A549 (cell line): ENCODE results near the gene ACO2. TPM values are rescaled to one million over a fixed set of nuclear protein-coding genes. Genes with fewer than 3 reads are reported as not detected.

Experiments used
- ATAC-seq, 2 experiments: fragments of 200-7000 bp in 1 of 2; fragments of >200 bp in 1 of 2; cut with Nextera tagmentation in 1 of 2; cut with Tn5 transposase in 1 of 2; 3 replicates each; pipeline versions ENCODE4 v1.8.0 to v1.9.1; 2018 to 2020; ENCODE audit warnings: mild to moderate bottlenecking in 1 of 2, moderate library complexity in 1 of 2
- CTCF ChIA-PET: fragments of 300-600 bp; sonication (Branson Sonifier 250); formaldehyde crosslinking; extraction: SDS; loops from one replicate; lab custom pipeline; 2021; ENCODE audit warnings: antibody characterized with exemption, inconsistent platforms; lab: Yijun Ruan, JAX
- POLR2A ChIA-PET: fragments of 350-600 bp; formaldehyde crosslinking; extraction: SDS; loops from one replicate; lab custom pipeline; 2021; ENCODE audit warnings: antibody characterized with exemption, inconsistent platforms; lab: Yijun Ruan, JAX
- DNase-seq, 2 experiments: peaks; one replicate each; pipeline versions ENCODE4 v3.0.0 to v3.0.0-alpha.2; 2011 to 2016; ENCODE audit warnings: low read depth in 1 of 2, low spot score in 1 of 2
- FAIRE-seq: peaks from 2 replicates; lab custom pipeline; 2011; peaks lifted over from hg19 to GRCh38; lab: Jason Lieb, UNC
- H3K27ac ChIP-seq, 2 experiments: fragments of >200 bp; sonication (Bioruptor Twin); formaldehyde crosslinking; 3 replicates each; pipeline ENCODE4 v1.5.1; 2016 to 2017
- H3K4me1 ChIP-seq: fragments of >200 bp; sonication (Bioruptor Twin); formaldehyde crosslinking; 3 replicates; pipeline ENCODE4 v1.6.1; 2016
- H3K4me2 ChIP-seq: fragments of >200 bp; sonication (Bioruptor Twin); formaldehyde crosslinking; 3 replicates; pipeline ENCODE4 v1.6.1; 2016
- H3K4me3 ChIP-seq: fragments of >200 bp; sonication (Bioruptor Twin); formaldehyde crosslinking; 3 replicates; pipeline ENCODE4 v1.5.1; 2016
- H3K9me3 ChIP-seq: fragments of >200 bp; sonication (Bioruptor Twin); formaldehyde crosslinking; 3 replicates; pipeline ENCODE4 v1.6.1; 2016
- CHD4 ChIP-seq: fragments of 200-600 bp; sonication (generic); IDR thresholded peaks from 2 replicates; pipeline ENCODE4 v1.6.1; 2016; ENCODE audit warnings: antibody characterized with exemption, mild to moderate bottlenecking, borderline replicate concordance
- EHF ChIP-seq: fragments of 250-450 bp; sonication (Bioruptor Pico); IDR thresholded peaks from 2 replicates; pipeline ENCODE4 v1.5.0; 2020; ENCODE audit warnings: mild to moderate bottlenecking
- EP300 ChIP-seq, 2 experiments: fragments of >200 bp; sonication (Bioruptor Twin); formaldehyde crosslinking; IDR thresholded peaks; 2 replicates in 1 of 2; 3 replicates in 1 of 2; pipeline ENCODE4 v1.6.1; 2016 to 2017
- FOXS1 ChIP-seq: fragments of 250-450 bp; sonication (Bioruptor Pico); IDR thresholded peaks from 2 replicates; pipeline ENCODE4 v1.5.0; 2020; ENCODE audit warnings: mild to moderate bottlenecking, moderate library complexity
- HOXA7 ChIP-seq: fragments of 250-450 bp; sonication (Bioruptor Pico); IDR thresholded peaks from 2 replicates; pipeline ENCODE4 v1.5.0; 2020; ENCODE audit warnings: mild to moderate bottlenecking, moderate library complexity
- HOXB13 ChIP-seq: fragments of 250-450 bp; sonication (Bioruptor Pico); IDR thresholded peaks from 2 replicates; pipeline ENCODE4 v1.5.0; 2020; ENCODE audit warnings: low read depth, mild to moderate bottlenecking, moderate library complexity
- JUN ChIP-seq, 2 experiments: fragments of >200 bp; sonication (Bioruptor Twin); formaldehyde crosslinking; IDR thresholded peaks; 2 replicates in 1 of 2; 3 replicates in 1 of 2; pipeline ENCODE4 v1.6.1; 2016 to 2017
- KDM5A ChIP-seq: fragments of 200-600 bp; sonication (generic); IDR thresholded peaks from 2 replicates; pipeline ENCODE4 v1.6.1; 2016; ENCODE audit warnings: antibody characterized with exemption, mild to moderate bottlenecking
- NFE2L2 ChIP-seq: fragments of 150-350 bp; conservative IDR thresholded peaks from 2 replicates; pipeline ENCODE4 v1.6.1; 2014; ENCODE audit warnings: low read length
- NPAS2 ChIP-seq: fragments of 250-450 bp; sonication (Bioruptor Pico); IDR thresholded peaks from 2 replicates; pipeline ENCODE4 v1.8.0; 2022; ENCODE audit warnings: mild to moderate bottlenecking, moderate library complexity, borderline replicate concordance
- PHF8 ChIP-seq: fragments of 200-600 bp; sonication (generic); IDR thresholded peaks from 2 replicates; pipeline ENCODE4 v1.6.1; 2016; ENCODE audit warnings: low read depth, mild to moderate bottlenecking, antibody characterized with exemption, moderate library complexity, borderline replicate concordance
- RAD21 ChIP-seq, 2 experiments: fragments of >200 bp in 1 of 2; sonication (Bioruptor Twin) in 1 of 2; formaldehyde crosslinking in 1 of 2; IDR thresholded peaks in 1 of 2; conservative IDR thresholded peaks in 1 of 2; 2 replicates in 1 of 2; 3 replicates in 1 of 2; pipeline ENCODE4 v1.6.1; 2012 to 2018; ENCODE audit warnings: inconsistent platforms in 1 of 2
- RCOR1 ChIP-seq: fragments of 150-350 bp; IDR thresholded peaks from 2 replicates; pipeline ENCODE4 v1.6.1; 2014; ENCODE audit warnings: antibody characterized with exemption, low read length, low read depth
- RFX5 ChIP-seq: fragments of 450-650 bp; IDR thresholded peaks from 2 replicates; pipeline ENCODE4 v1.7.1; 2014; ENCODE audit warnings: antibody characterized with exemption, mild to moderate bottlenecking, moderate library complexity
- SMC3 ChIP-seq: fragments of >200 bp; sonication (Bioruptor Twin); formaldehyde crosslinking; IDR thresholded peaks from 3 replicates; pipeline ENCODE4 v1.6.1; 2018; ENCODE audit warnings: inconsistent platforms
- ZC3H11A ChIP-seq: fragments of 450-650 bp; IDR thresholded peaks from 2 replicates; pipeline ENCODE4 v1.6.1; 2014; ENCODE audit warnings: antibody characterized with exemption, mild to moderate bottlenecking
- ZSCAN20 ChIP-seq: fragments of 250-450 bp; sonication (Bioruptor Pico); IDR thresholded peaks from 2 replicates; pipeline ENCODE4 v1.8.0; 2022; ENCODE audit warnings: mild to moderate bottlenecking, moderate library complexity
- WGBS: methylation state at CpG from one replicate; pipeline ENCODE4 v1.1.6; 2017; ENCODE audit errors: missing lambda C conversion rate; 5-methylcytosine and 5-hydroxymethylcytosine counted together
- polyA plus RNA-seq, 4 experiments: library from polyadenylated mRNA; depleted of rRNA in 3 of 4; stranded (reverse); fragments of >200 nt; fragmentation: RNase III in 1 of 4; extraction: RNeasy Plus Mini Kit Qiagen cat#74134 plus additional on column Dnase treatment in 1 of 4; gene quantifications; 2 replicates in 3 of 4; 3 replicates in 1 of 4; pipeline ENCODE4 v1.2.3, GENCODE V29; 2011 to 2017
- TF ChIP-seq, protein P1 (sequence below): fragments of >200 bp; sonication (Bioruptor Twin); formaldehyde crosslinking; IDR thresholded peaks from 3 replicates; pipeline ENCODE4 v1.5.1; 2016
- TF ChIP-seq, protein P2 (sequence below): IDR thresholded peaks from 2 replicates; pipeline ENCODE4 v1.6.1; 2012
- TF ChIP-seq, protein P3 (sequence below): fragments of 200-600 bp; sonication (generic); IDR thresholded peaks from 2 replicates; pipeline ENCODE4 v1.6.1; 2016; ENCODE audit warnings: antibody characterized with exemption, mild to moderate bottlenecking, moderate library complexity
- TF ChIP-seq, protein P4 (sequence below): fragments of >200 bp; sonication (Bioruptor Twin); formaldehyde crosslinking; IDR thresholded peaks from 3 replicates; pipeline ENCODE4 v1.6.1; 2016

The ACO2 gene
- polyA plus RNA-seq, 2 of the 4 experiments (the other 2 are of a cell fraction): 30.7 to 43.7 TPM

DNA sequence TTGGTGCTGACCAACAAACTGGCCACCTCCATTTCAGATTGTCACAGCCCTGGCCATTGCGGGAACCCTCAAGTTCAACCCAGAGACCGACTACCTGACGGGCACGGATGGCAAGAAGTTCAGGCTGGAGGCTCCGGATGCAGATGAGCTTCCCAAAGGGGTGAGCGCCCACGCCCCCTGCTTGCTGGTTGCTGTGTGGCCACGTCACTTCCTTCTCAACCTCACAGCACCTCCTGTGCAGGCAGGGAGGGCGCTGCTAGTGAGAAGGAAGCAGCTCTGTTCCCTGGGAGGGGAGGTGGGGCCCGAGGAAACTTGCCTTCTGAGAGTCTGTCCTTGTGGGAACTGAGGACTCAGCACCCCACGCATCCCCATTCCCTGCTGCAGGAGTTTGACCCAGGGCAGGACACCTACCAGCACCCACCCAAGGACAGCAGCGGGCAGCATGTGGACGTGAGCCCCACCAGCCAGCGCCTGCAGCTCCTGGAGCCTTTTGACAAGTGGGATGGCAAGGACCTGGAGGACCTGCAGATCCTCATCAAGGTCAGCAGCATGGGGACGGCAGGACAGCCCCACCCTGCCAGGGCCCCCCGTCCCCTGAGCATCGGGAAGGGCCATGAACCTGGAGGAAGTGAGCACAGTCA lies 56.0 kb downstream of the ACO2 start:
- no peak for DNase-seq
- Histone ChIP-seq H3K4me1 (no peaks in the 10 kb centered on the region), H3K4me2 (no peak overlapping the region), H3K9me3 (no peaks in the 10 kb centered on the region), H3K27ac (no peak overlapping the region), H3K4me3 (no peak overlapping the region)
- ChIA-PET POLR2A (interaction anchor here (0.7 kb wide), 1 partner anchor 78 kb away, joined by 4 read pairs; the partner anchor contains the start of gene TOB2), CTCF (interaction anchor here (0.6 to 6.3 kb wide), 3 partner anchors 9 to 123 kb away, joined by 3 to 69 read pairs (median 64); partner anchors contain the start of gene POLR3H)
- 85% methylated on average over 12 of the region's 17 CpGs for WGBS
- no peak for FAIRE-seq
- ATAC-seq: peak in 1 of 2 experiments; percentile 13; a peak in 2 of 6 replicates
- TF ChIP-seq JUN (IDR thresholded peaks at IDR 0.05) (peak in 1 of 2 experiments; percentile 8; a peak in 1 of 5 replicates), EP300 (IDR thresholded peaks at IDR 0.05) (no peak)

DNA sequence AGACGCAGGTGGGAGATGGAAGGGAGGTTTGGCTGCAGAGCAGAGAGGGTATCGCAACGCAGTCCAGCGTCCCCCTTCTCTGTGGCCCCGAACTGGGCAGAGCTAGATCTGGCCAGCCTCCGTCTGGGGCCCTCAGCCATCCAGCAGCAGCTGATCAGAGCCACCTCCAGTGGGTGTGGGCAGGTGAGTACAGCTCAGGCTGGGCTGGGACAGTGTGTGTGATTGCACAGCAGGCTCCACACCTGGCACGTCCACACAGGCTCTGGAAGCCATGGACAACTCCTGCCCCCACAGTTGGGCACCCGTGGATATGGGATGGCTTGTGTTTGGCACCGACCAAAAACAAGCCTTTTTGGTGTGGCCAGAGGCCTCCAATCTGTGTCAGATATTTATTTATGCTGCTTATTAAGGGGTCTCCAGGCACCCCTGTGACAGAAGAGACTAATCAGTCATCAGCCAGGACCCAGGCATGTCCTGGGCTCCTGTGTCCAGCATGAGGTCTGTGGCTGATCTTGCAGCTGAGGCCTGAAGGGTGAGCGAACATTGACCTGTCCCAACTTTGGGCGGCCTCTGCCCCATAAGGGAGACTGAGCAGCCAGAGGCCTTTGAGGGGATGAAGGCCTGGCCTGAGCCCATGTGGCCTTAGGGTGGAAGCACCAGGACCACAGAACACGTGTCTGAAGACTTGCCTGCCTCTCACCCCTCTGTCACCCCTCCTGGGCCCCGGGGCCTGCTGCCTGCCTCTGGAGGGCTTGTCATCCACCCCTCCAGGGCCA lies 56.7 kb downstream of the ACO2 start:
- FAIRE-seq (no peak), DNase-seq (no peak), ATAC-seq (peak; percentile 3 to 7; a peak in 3 of 6 replicates)
- Histone ChIP-seq H3K4me1 (no peaks in the 10 kb centered on the region), H3K4me3 (no peak overlapping the region), H3K9me3 (no peaks in the 10 kb centered on the region), H3K4me2 (no peak overlapping the region), H3K27ac (no peak overlapping the region)
- WGBS: 100% methylated on average over 5 of the region's 13 CpGs
- CTCF ChIA-PET: interaction anchor here (0.6 to 6.3 kb wide), 6 partner anchors 9 to 124 kb away, joined by 3 to 69 read pairs (median 8); partner anchors contain the start of gene POLR3H
- TF ChIP-seq, protein P1, sequence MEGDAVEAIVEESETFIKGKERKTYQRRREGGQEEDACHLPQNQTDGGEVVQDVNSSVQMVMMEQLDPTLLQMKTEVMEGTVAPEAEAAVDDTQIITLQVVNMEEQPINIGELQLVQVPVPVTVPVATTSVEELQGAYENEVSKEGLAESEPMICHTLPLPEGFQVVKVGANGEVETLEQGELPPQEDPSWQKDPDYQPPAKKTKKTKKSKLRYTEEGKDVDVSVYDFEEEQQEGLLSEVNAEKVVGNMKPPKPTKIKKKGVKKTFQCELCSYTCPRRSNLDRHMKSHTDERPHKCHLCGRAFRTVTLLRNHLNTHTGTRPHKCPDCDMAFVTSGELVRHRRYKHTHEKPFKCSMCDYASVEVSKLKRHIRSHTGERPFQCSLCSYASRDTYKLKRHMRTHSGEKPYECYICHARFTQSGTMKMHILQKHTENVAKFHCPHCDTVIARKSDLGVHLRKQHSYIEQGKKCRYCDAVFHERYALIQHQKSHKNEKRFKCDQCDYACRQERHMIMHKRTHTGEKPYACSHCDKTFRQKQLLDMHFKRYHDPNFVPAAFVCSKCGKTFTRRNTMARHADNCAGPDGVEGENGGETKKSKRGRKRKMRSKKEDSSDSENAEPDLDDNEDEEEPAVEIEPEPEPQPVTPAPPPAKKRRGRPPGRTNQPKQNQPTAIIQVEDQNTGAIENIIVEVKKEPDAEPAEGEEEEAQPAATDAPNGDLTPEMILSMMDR: no peak
- TF ChIP-seq EHF (CRISPR knock-in tag) (no peak), FOXS1 (CRISPR knock-in tag) (no peak), PHF8 (no peak), KDM5A (no peak), RCOR1 (no peak), RFX5 (no peak), RAD21 (conservative IDR thresholded peaks at IDR 0.05 in 1 of 2, IDR thresholded peaks at IDR 0.05 in 1 of 2) (no peak), SMC3 (no peak)
- TF ChIP-seq, protein P2, sequence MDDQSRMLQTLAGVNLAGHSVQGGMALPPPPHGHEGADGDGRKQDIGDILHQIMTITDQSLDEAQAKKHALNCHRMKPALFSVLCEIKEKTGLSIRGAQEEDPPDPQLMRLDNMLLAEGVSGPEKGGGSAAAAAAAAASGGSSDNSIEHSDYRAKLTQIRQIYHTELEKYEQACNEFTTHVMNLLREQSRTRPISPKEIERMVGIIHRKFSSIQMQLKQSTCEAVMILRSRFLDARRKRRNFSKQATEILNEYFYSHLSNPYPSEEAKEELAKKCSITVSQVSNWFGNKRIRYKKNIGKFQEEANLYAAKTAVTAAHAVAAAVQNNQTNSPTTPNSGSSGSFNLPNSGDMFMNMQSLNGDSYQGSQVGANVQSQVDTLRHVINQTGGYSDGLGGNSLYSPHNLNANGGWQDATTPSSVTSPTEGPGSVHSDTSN: no peak
- TF ChIP-seq, all 56 proteins: peak for 0
- POLR2A ChIA-PET: no interaction called here

DNA sequence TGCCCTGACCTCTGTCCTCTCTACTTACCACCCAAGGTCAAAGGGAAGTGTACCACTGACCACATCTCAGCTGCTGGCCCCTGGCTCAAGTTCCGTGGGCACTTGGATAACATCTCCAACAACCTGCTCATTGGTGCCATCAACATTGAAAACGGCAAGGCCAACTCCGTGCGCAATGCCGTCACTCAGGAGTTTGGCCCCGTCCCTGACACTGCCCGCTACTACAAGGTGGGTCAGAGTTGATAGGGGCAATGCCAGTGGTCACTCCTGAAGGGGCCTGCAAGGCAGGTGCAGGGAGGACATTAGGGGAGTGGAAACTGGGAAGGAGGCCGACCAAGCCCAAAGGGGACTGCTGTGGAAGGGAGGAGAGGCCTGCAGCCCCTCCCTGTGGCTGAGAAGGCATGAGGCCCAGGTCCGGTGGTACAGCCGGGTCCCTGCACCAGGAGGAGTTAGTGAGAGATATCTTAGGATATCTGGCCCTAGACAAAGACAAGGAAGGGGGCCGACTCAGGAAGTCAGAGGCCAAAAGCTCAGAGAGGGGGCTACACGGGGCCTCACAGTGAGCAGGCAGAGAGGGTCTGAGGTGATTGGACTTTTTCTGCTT lies 57.4 kb downstream of the ACO2 start:
- POLR2A ChIA-PET: interaction anchor here (1.0 kb wide), 1 partner anchor 122 kb away, joined by 4 read pairs; no protein-coding TSS in a partner anchor
- no peak for FAIRE-seq
- Histone ChIP-seq H3K27ac (no peak overlapping the region), H3K4me1 (no peaks in the 10 kb centered on the region), H3K9me3 (no peaks in the 10 kb centered on the region), H3K4me3 (no peak overlapping the region), H3K4me2 (no peak overlapping the region)
- ATAC-seq: peak; percentile 11 to 35; a peak in 3 of 6 replicates
- CTCF ChIA-PET: interaction anchor here (0.6 to 6.3 kb wide), 17 partner anchors 9 to 179 kb away, joined by 3 to 69 read pairs (median 4); partner anchors contain the start of genes POLR3H and TEF
- WGBS: 63% methylated on average over 8 of the region's 12 CpGs
- no peak for DNase-seq
- TF ChIP-seq NPAS2 (CRISPR knock-in tag) (no peak), RAD21 (conservative IDR thresholded peaks at IDR 0.05 in 1 of 2, IDR thresholded peaks at IDR 0.05 in 1 of 2) (no peak), ZSCAN20 (CRISPR knock-in tag) (no peak), ZC3H11A (no peak), PHF8 (no peak), RCOR1 (no peak), NFE2L2 (no peak), HOXA7 (CRISPR knock-in tag) (no peak), FOXS1 (CRISPR knock-in tag) (no peak), CHD4 (no peak), HOXB13 (CRISPR knock-in tag) (no peak)
- TF ChIP-seq, protein P3, sequence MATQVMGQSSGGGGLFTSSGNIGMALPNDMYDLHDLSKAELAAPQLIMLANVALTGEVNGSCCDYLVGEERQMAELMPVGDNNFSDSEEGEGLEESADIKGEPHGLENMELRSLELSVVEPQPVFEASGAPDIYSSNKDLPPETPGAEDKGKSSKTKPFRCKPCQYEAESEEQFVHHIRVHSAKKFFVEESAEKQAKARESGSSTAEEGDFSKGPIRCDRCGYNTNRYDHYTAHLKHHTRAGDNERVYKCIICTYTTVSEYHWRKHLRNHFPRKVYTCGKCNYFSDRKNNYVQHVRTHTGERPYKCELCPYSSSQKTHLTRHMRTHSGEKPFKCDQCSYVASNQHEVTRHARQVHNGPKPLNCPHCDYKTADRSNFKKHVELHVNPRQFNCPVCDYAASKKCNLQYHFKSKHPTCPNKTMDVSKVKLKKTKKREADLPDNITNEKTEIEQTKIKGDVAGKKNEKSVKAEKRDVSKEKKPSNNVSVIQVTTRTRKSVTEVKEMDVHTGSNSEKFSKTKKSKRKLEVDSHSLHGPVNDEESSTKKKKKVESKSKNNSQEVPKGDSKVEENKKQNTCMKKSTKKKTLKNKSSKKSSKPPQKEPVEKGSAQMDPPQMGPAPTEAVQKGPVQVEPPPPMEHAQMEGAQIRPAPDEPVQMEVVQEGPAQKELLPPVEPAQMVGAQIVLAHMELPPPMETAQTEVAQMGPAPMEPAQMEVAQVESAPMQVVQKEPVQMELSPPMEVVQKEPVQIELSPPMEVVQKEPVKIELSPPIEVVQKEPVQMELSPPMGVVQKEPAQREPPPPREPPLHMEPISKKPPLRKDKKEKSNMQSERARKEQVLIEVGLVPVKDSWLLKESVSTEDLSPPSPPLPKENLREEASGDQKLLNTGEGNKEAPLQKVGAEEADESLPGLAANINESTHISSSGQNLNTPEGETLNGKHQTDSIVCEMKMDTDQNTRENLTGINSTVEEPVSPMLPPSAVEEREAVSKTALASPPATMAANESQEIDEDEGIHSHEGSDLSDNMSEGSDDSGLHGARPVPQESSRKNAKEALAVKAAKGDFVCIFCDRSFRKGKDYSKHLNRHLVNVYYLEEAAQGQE: no peak
- TF ChIP-seq, protein P4, sequence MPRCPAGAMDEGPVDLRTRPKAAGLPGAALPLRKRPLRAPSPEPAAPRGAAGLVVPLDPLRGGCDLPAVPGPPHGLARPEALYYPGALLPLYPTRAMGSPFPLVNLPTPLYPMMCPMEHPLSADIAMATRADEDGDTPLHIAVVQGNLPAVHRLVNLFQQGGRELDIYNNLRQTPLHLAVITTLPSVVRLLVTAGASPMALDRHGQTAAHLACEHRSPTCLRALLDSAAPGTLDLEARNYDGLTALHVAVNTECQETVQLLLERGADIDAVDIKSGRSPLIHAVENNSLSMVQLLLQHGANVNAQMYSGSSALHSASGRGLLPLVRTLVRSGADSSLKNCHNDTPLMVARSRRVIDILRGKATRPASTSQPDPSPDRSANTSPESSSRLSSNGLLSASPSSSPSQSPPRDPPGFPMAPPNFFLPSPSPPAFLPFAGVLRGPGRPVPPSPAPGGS: no peak
